CD1c-positive myeloid dendritic cell (primary cell): ENCODE results near the gene TMEM269.

Experiments used
- DNase-seq: peaks from one replicate; pipeline ENCODE4 v3.0.0-alpha.2; 2016; ENCODE audit errors: extremely low spot score

TMEM269 gene

GRCh38 chr1:42784946-42785693 lies at the start of gene TMEM269:
TSS of gene TMEM269 (plus strand) at chr1:42784991. CDS start at chr1:42789894, 4,903 bp downstream.
- peak; percentile 6 for DNase-seq

GRCh38 chr1:42735056-42735455 lies 49.7 kb upstream of the TMEM269 start:
- no peak for DNase-seq

- no peak for DNase-seq
These were observed 49.2 kb upstream of the TMEM269 start for GRCh38 chr1:42735477-42736105.

GRCh38 chr1:42736152-42736551 lies 48.6 kb upstream of the TMEM269 start:
- DNase-seq: peak; percentile 41

- DNase-seq: no peak
These were observed 48.1 kb upstream of the TMEM269 start for GRCh38 chr1:42736571-42737200.

- peak; percentile 57 for DNase-seq
These were observed 47.5 kb upstream of the TMEM269 start for GRCh38 chr1:42737257-42737656.

GRCh38 chr1:42737986-42738677 lies 46.7 kb upstream of the TMEM269 start:
- DNase-seq: no peak

- DNase-seq: no peak
These were observed 46.0 kb upstream of the TMEM269 start for GRCh38 chr1:42738678-42739226.

GRCh38 chr1:42739753-42740700 lies 44.8 kb upstream of the TMEM269 start, which contains the start of gene CLDN19:
TSS of gene CLDN19 (minus strand) at chr1:42740236. CDS start at chr1:42740063, 173 bp downstream.
- no peak for DNase-seq

- DNase-seq: no peak
These were observed 43.8 kb upstream of the TMEM269 start for GRCh38 chr1:42740851-42741580.

GRCh38 chr1:42741706-42742105 lies 43.1 kb upstream of the TMEM269 start:
- no peak for DNase-seq

GRCh38 chr1:42742141-42742540 lies 42.6 kb upstream of the TMEM269 start:
- no peak for DNase-seq

GRCh38 chr1:42742617-42743316 lies 42.0 kb upstream of the TMEM269 start:
- DNase-seq: no peak

- DNase-seq: no peak
These were observed 41.3 kb upstream of the TMEM269 start for GRCh38 chr1:42743317-42744147.

GRCh38 chr1:42744148-42744413 lies 40.7 kb upstream of the TMEM269 start:
- no peak for DNase-seq

- no peak for DNase-seq
These were observed 38.9 kb upstream of the TMEM269 start for GRCh38 chr1:42745851-42746250.

- DNase-seq: no peak
These were observed 38.2 kb upstream of the TMEM269 start for GRCh38 chr1:42746436-42747105.

GRCh38 chr1:42747125-42747524 lies 37.7 kb upstream of the TMEM269 start:
- peak; percentile 31 for DNase-seq
